Testis (tissue), 5 donors: Measurements from ENCODE around the gene PPAT. TPM values are rescaled to one million over a fixed set of nuclear protein-coding genes. Genes with fewer than 3 reads are reported as not detected.
A peak's percentile ranks its signal among the peaks of the same experiment; 100 is the strongest.

ENCODE experiments used
- DNase-seq: peaks from one replicate; pipeline ENCODE4 v3.0.0-alpha.2; 2019
- H3K27ac ChIP-seq, 2 donors: fragments of 200-600 bp; sonication (generic); one replicate each; pipeline ENCODE4 v1.5.1; 2019
- H3K27me3 ChIP-seq: fragments of 200-600 bp; sonication (generic); one replicate; pipeline ENCODE4 v1.5.1; 2019
- H3K36me3 ChIP-seq: fragments of 200-600 bp; sonication (generic); one replicate; pipeline ENCODE4 v1.5.1; 2017; ENCODE audit warnings: low read depth; ENCODE audit errors: missing control alignments
- H3K4me1 ChIP-seq: fragments of 200-600 bp; sonication (generic); one replicate; pipeline ENCODE4 v1.5.1; 2019
- H3K4me3 ChIP-seq, 2 donors: fragments of 200-600 bp; sonication (generic); one replicate each; pipeline ENCODE4 v1.5.1; 2017 to 2019
- H3K9me3 ChIP-seq: fragments of 200-600 bp; sonication (generic); one replicate; pipeline ENCODE4 v1.5.1; 2017
- POLR2A ChIP-seq: fragments of 450-650 bp; IDR thresholded peaks from one replicate; pipeline ENCODE4 v1.6.1; 2017; ENCODE audit warnings: antibody characterized with exemption, mild to moderate bottlenecking, moderate library complexity
- WGBS, 2 donors: methylation state at CpG; one replicate each; pipeline ENCODE4 v1.1.5; 2018; 5-methylcytosine and 5-hydroxymethylcytosine counted together
- intact Hi-C: fragments of 100-400 bp; cut with DNase I; formaldehyde crosslinking; loops from one replicate; pipeline ENCODE4 v1.15.1; 2023; ENCODE audit warnings: low total_unique reads
- long read RNA-seq, 2 donors: transcript quantifications; one replicate each; lab custom pipeline, GENCODE V29; 2026
- polyA plus RNA-seq: library from polyadenylated mRNA; stranded (reverse); fragments of 350-450 nt; fragmentation: Illumina TruSeq; extraction: RNeasy Lipid Tissue Mini Kit (QIAGEN cat#74804); gene quantifications from one replicate; pipeline ENCODE4 v1.2.3, GENCODE V29; 2014; ENCODE audit warnings: low read depth, low replicate concordance; ENCODE audit not compliant: insufficient read depth
- total RNA-seq, 2 donors: library from RNA; depleted of rRNA; stranded (reverse); fragments of >200 nt; gene quantifications; one replicate each; pipeline ENCODE4 v1.2.3, GENCODE V29; 2016
- TF ChIP-seq, protein P1 (sequence below), 3 experiments: fragments of 450-650 bp in 2 of 3; fragments of 200-600 bp in 1 of 3; sonication (generic) in 1 of 3; IDR thresholded peaks; one replicate each; pipeline ENCODE4 v1.5.1; 2016 to 2019; ENCODE audit warnings: antibody characterized with exemption in 3 of 3, mild to moderate bottlenecking in 2 of 3, moderate library complexity in 1 of 3

PPAT gene
- 10 to 100 TPM; 20.1 to 22.5 TPM for total RNA-seq
- polyA plus RNA-seq: 14.9 TPM
- long read RNA-seq, donor 1, transcript PPAT-201 (11 exons, 3,682 nt): major isoform, 6 of 11 reads
- long read RNA-seq, donor 1, partial matches to known transcripts: 5 of 11 reads
- long read RNA-seq, donor 1, other reads (novel, unspliced or antisense): 0 of 11 reads
- long read RNA-seq, donor 2, transcript PPAT-201 (11 exons, 3,682 nt): major isoform, 7 of 7 reads
- long read RNA-seq, donor 2, partial matches to known transcripts: 0 of 7 reads
- long read RNA-seq, donor 2, other reads (novel, unspliced or antisense): 0 of 7 reads

DNA sequence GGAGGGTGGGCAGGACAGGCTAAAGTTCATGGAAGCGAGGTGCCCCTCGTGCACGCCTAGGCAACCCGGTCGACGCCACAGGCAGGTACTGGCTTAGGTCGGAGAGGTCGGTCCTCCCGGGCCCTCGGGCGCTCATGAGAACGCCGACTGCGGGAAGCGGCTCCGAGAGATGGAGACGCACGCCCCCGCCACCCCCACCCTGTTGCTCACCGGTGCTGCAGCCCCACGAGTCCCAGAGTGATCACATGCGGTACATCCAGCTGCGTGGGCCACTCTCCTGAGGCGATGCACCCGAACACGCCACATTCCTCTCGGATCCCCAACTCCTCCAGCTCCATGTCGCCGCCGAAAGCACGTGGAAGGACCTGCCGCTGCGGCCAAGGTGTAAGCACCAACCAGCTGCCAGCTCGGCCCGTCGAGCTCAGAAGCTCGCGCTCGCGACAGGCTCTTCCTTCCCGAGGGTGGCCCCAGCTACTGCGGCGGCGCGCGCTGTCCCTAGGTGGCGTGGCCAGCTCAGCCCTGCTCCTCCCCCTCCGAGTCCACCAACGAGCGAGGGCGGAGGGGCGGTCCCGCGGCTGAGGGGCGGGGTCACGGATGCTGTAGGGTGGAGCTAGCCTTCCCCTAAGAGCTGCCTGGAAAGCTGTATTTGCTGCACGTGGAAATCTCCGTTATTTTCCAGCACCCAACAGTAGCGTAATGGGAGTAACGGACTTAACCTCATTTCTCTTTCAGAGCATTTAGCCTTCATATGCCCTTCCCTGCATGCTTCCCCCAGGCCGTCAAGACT, at the start of gene PPAT:
PPAT (minus strand) TSS at position 476 of the 787 bp plus-strand sequence; CDS start at position 338, 138 bp downstream.
- intact Hi-C loops: no loop called here
- Histone ChIP-seq H3K36me3 (no peaks in the 10 kb centered on the region), H3K4me3 (peak within 1 kb of the TSS; percentile 78 to 85), H3K27ac (peak within 1 kb of the TSS; percentile 89 to 97), H3K27me3 (no peaks in the 10 kb centered on the region), H3K4me1 (no peaks in the 10 kb centered on the region), H3K9me3 (no peaks in the 10 kb centered on the region)
- no peak for TF ChIP-seq POLR2A
- TF ChIP-seq, protein P1, sequence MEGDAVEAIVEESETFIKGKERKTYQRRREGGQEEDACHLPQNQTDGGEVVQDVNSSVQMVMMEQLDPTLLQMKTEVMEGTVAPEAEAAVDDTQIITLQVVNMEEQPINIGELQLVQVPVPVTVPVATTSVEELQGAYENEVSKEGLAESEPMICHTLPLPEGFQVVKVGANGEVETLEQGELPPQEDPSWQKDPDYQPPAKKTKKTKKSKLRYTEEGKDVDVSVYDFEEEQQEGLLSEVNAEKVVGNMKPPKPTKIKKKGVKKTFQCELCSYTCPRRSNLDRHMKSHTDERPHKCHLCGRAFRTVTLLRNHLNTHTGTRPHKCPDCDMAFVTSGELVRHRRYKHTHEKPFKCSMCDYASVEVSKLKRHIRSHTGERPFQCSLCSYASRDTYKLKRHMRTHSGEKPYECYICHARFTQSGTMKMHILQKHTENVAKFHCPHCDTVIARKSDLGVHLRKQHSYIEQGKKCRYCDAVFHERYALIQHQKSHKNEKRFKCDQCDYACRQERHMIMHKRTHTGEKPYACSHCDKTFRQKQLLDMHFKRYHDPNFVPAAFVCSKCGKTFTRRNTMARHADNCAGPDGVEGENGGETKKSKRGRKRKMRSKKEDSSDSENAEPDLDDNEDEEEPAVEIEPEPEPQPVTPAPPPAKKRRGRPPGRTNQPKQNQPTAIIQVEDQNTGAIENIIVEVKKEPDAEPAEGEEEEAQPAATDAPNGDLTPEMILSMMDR (IDR thresholded peaks at IDR 0.05): peak in 1 of 3 experiments; percentile 20
- WGBS, 2 donors: 0 to 1% methylated on average over 2 to 54 of the region's 61 CpGs
- DNase-seq: peak; percentile 98

DNA sequence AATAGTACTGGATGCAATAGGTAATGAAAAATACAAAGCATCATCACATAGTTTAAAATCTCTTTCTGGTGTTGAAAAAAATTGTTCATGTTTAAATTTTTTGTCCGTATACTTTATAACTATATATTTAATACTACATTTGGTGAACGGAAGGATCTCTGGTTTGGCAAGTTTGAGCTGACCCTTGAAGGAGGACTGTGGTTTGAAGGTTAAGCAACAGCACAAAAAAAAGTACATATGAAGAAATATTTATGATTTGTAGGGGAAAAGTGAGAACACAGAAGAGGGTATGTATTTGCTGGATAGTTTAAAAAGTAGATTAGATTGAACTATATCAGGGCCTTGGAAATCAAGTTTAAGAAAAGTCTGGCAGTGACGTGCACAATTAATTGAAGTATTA, 45.3 kb upstream of the PPAT start:
- H3K27ac ChIP-seq: no peak overlapping the region
- 90 to 93% methylated on average over 3 of the region's 3 CpGs for WGBS, 2 donors
- H3K4me1 ChIP-seq: no peaks in the 10 kb centered on the region
- intact Hi-C loops: no loop called here
- no peaks in the 10 kb centered on the region for H3K9me3 ChIP-seq
- no peak for DNase-seq
- no peak for TF ChIP-seq POLR2A
- TF ChIP-seq, protein P1 (IDR thresholded peaks at IDR 0.05): no peak
- H3K36me3 ChIP-seq: peaks cover 3% of the 10 kb centered on the region
- H3K27me3 ChIP-seq: no peaks in the 10 kb centered on the region
- H3K4me3 ChIP-seq: no peak overlapping the region

- Histone ChIP-seq H3K4me1 (no peaks in the 10 kb centered on the region), H3K9me3 (no peaks in the 10 kb centered on the region), H3K36me3 (peaks cover 3% of the 10 kb centered on the region), H3K4me3 (no peak overlapping the region), H3K27me3 (no peaks in the 10 kb centered on the region), H3K27ac (no peak overlapping the region)
- TF ChIP-seq, protein P1 (IDR thresholded peaks at IDR 0.05): no peak
- TF ChIP-seq POLR2A: no peak
- WGBS, 2 donors: 91% methylated on average over 5 of the region's 5 CpGs
- no peak for DNase-seq
- intact Hi-C loops: no loop called here
These were observed 41.8 kb upstream of the PPAT start for GRCh38 chr4:56477192-56477702.

GRCh38 chr4:56475917-56476316, 40.5 kb upstream of the PPAT start:
- H3K36me3 ChIP-seq: peaks cover 3% of the 10 kb centered on the region
- H3K9me3 ChIP-seq: no peaks in the 10 kb centered on the region
- H3K27ac ChIP-seq: no peak overlapping the region
- no peak overlapping the region for H3K4me3 ChIP-seq
- intact Hi-C loops: no loop called here
- H3K27me3 ChIP-seq: no peaks in the 10 kb centered on the region
- no peak for TF ChIP-seq POLR2A
- TF ChIP-seq, protein P1 (IDR thresholded peaks at IDR 0.05): no peak
- 89 to 95% methylated on average over 2 of the region's 2 CpGs for WGBS, 2 donors
- H3K4me1 ChIP-seq: no peaks in the 10 kb centered on the region
- DNase-seq: no peak
